GM21360 (cell line): ENCODE results near the gene LAMP2.

Experiments used
- ATAC-seq: cut with Tn5 transposase; IDR thresholded peaks from one replicate; pipeline ENCODE4 v1.9.1; 2021; ENCODE audit warnings: mild to moderate bottlenecking, moderate library complexity; ENCODE audit not compliant: unreplicated experiment

The LAMP2 gene

GRCh38 chrX:120457766-120458180 is 11.3 kb downstream of the LAMP2 start:
- peak; percentile 93 for ATAC-seq

- no peak for ATAC-seq
Observed at GRCh38 chrX:120456973-120457372, 12.1 kb downstream of the LAMP2 start.

GRCh38 chrX:120453985-120454384 is 15.1 kb downstream of the LAMP2 start:
- no peak for ATAC-seq

- no peak for ATAC-seq
Observed at GRCh38 chrX:120452131-120452530, 17.0 kb downstream of the LAMP2 start.

GRCh38 chrX:120450163-120450562 is 18.9 kb downstream of the LAMP2 start:
- no peak for ATAC-seq

- ATAC-seq: no peak
Observed at GRCh38 chrX:120446498-120446897, 22.6 kb downstream of the LAMP2 start.

- ATAC-seq: no peak
Observed at GRCh38 chrX:120439921-120440320, 29.2 kb downstream of the LAMP2 start.

- ATAC-seq: no peak
Observed at GRCh38 chrX:120429776-120430540, 39.1 kb downstream of the LAMP2 start.

GRCh38 chrX:120428309-120428708 is 40.8 kb downstream of the LAMP2 start:
- ATAC-seq: no peak

- no peak for ATAC-seq
Observed at GRCh38 chrX:120426599-120426998, 42.5 kb downstream of the LAMP2 start.

- peak; percentile 48 for ATAC-seq
Observed at GRCh38 chrX:120419463-120419862, 49.6 kb downstream of the LAMP2 start.

GRCh38 chrX:120408168-120408567 is 60.9 kb downstream of the LAMP2 start:
- no peak for ATAC-seq

GRCh38 chrX:120406638-120407037 is 62.5 kb downstream of the LAMP2 start:
- no peak for ATAC-seq

- no peak for ATAC-seq
Observed at GRCh38 chrX:120402369-120402768, 66.7 kb downstream of the LAMP2 start.

GRCh38 chrX:120401301-120401700 is 67.8 kb downstream of the LAMP2 start:
- no peak for ATAC-seq

GRCh38 chrX:120380699-120381098 is 88.4 kb downstream of the LAMP2 start:
- ATAC-seq: no peak

GRCh38 chrX:120379937-120380681 is 89.0 kb downstream of the LAMP2 start:
- ATAC-seq: no peak

GRCh38 chrX:120378570-120378969 is 90.5 kb downstream of the LAMP2 start:
- ATAC-seq: no peak
